Kidney epithelial cell (primary cell): ENCODE results near the gene RTP5. TPM values are rescaled to one million over a fixed set of nuclear protein-coding genes. Genes with fewer than 3 reads are reported as not detected.

ENCODE experiments used
- DNase-seq: peaks from one replicate; pipeline ENCODE4 v3.0.0-alpha.2; 2010; ENCODE audit warnings: low read depth
- H3K27me3 ChIP-seq: 2 replicates; pipeline ENCODE4 v1.6.0; 2011; ENCODE audit warnings: low read length; ENCODE audit not compliant: control insufficient read depth, insufficient read depth
- H3K36me3 ChIP-seq: 2 replicates; pipeline ENCODE4 v1.5.1; 2011; ENCODE audit warnings: low read length; ENCODE audit not compliant: control insufficient read depth, insufficient read depth
- H3K4me3 ChIP-seq: 2 replicates; pipeline ENCODE4 v1.5.1; 2011; ENCODE audit warnings: low read depth, mild to moderate bottlenecking, control low read depth, low read length
- total RNA-seq: library from RNA; depleted of rRNA; stranded (reverse); fragments of >200 nt; gene quantifications from 2 replicates; pipeline ENCODE4 v1.2.3, GENCODE V29; 2015
- TF ChIP-seq, protein P1 (sequence below): IDR thresholded peaks from 2 replicates; pipeline ENCODE4 v1.5.1; 2011; ENCODE audit warnings: mild to moderate bottlenecking, moderate library complexity, low read length, control low read depth, inconsistent platforms; ENCODE audit not compliant: insufficient read depth, poor library complexity, severe bottlenecking

Gene RTP5
- total RNA-seq, 1 donor from 2014 or later = not detected

GRCh38 chr2:241857041-241857541, 12.4 kb upstream of the RTP5 start:
- Histone ChIP-seq H3K36me3 (no peaks in the 10 kb centered on the region), H3K4me3 (no peak overlapping the region), H3K27me3 (peaks cover 31% of the 10 kb centered on the region)
- DNase-seq = no peak
- TF ChIP-seq, protein P1, sequence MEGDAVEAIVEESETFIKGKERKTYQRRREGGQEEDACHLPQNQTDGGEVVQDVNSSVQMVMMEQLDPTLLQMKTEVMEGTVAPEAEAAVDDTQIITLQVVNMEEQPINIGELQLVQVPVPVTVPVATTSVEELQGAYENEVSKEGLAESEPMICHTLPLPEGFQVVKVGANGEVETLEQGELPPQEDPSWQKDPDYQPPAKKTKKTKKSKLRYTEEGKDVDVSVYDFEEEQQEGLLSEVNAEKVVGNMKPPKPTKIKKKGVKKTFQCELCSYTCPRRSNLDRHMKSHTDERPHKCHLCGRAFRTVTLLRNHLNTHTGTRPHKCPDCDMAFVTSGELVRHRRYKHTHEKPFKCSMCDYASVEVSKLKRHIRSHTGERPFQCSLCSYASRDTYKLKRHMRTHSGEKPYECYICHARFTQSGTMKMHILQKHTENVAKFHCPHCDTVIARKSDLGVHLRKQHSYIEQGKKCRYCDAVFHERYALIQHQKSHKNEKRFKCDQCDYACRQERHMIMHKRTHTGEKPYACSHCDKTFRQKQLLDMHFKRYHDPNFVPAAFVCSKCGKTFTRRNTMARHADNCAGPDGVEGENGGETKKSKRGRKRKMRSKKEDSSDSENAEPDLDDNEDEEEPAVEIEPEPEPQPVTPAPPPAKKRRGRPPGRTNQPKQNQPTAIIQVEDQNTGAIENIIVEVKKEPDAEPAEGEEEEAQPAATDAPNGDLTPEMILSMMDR = no peak

DNA sequence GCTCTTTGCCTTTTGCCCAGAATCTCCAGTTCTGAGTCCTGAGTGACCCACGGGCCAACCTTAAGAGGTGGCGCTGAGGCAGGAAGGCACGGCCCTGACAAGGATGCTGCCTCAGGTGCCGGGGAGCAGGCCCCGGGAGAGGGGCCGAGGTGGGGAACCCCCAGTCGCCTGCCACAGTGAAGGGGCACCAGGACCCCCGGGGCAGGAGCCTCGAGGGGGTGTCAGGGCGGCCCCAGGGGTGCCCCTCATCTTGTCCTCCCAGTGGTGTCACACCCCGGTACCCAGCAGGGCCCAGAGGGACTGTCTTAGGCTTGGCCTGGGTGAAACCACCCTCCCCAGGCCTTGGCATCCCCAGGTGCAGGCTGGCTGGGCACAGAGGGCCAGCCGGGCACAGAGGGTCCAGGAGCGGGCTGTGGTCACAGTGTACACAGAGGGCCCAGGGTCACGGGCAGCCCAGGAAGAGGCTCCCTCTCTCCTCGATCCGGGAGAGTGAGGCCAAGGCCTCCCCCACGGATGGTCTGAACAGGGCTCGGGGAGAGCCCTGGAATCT, 11.9 kb upstream of the RTP5 start:
- Histone ChIP-seq H3K4me3 (no peak overlapping the region), H3K36me3 (no peaks in the 10 kb centered on the region), H3K27me3 (peaks cover 31% of the 10 kb centered on the region)
- DNase-seq = no peak
- TF ChIP-seq, protein P1 = no peak

DNA sequence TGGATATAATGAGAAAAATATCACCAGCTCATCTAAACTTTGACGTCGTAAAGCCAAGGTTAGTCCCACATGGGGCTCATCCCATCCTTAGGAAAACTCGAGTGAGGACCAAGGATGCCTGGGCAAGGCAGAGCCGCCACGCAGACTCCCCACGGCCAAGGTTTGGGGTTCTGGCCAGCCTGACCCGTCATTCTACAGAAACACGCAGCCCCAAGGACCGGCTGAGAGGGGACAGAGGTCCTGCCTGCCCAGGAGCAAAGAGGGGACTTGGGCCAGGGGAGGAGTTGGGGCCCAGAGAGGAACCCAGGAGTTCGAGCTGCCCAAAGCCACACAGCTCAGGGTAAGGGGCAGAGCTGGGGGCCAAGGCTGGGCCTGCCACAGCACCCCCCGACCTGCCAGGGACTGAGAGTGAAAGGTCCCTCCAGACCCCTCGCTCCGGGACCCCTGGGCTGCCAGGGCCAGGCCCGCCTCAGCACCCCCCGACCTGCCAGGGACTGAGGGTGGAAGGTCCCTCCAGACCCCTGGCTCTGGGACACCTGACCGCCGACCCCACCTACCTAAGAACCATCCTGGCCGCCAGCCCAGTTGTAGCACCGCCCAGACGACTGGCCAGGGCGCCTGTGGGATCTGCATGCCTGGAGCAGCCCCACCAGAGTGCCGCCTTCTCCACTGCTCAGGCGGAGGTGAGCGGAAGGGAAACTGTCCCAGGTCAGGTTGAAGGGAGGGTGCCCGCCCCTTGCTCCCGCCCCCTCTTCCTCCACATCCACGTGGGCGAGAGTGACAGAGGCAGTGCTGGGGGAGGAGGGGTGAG, 11.1 kb upstream of the RTP5 start, which contains the start of gene PDCD1:
Gene PDCD1, minus strand, starts transcription at position 689 of the 811 bp plus-strand sequence. Its CDS starts 56 bp downstream, at position 633.
- DNase-seq = no peak
- no peak within 1 kb of the TSS for H3K4me3 ChIP-seq
- H3K36me3 ChIP-seq = no peaks in the 10 kb centered on the region
- peaks cover 36% of the 10 kb centered on the region for H3K27me3 ChIP-seq
- TF ChIP-seq, protein P1 = no peak

DNA sequence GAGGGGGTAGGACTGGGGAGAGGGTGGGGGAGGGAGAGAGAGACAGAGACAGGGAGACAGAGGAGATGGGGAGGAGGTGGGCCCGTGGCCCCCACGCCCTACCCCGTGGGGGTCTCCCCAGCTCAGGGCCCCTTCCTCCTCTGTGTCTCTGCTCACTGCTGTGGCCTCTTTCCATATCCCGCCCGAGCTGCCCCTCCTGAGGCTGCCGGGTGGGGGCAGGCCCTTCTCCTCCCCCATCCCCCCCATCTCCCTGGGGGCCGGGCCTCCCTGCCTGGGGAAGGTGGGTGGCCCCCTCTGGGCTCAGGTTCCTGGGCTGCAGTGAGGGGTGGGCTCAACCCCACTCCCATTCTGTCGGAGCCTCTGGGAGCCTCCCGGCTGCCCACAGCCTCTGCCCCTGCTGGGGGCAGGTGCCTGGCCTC, 10.5 kb upstream of the RTP5 start:
- Histone ChIP-seq H3K36me3 (no peaks in the 10 kb centered on the region), H3K27me3 (peaks cover 39% of the 10 kb centered on the region), H3K4me3 (no peak overlapping the region)
- DNase-seq = no peak
- TF ChIP-seq, protein P1 = no peak

DNA sequence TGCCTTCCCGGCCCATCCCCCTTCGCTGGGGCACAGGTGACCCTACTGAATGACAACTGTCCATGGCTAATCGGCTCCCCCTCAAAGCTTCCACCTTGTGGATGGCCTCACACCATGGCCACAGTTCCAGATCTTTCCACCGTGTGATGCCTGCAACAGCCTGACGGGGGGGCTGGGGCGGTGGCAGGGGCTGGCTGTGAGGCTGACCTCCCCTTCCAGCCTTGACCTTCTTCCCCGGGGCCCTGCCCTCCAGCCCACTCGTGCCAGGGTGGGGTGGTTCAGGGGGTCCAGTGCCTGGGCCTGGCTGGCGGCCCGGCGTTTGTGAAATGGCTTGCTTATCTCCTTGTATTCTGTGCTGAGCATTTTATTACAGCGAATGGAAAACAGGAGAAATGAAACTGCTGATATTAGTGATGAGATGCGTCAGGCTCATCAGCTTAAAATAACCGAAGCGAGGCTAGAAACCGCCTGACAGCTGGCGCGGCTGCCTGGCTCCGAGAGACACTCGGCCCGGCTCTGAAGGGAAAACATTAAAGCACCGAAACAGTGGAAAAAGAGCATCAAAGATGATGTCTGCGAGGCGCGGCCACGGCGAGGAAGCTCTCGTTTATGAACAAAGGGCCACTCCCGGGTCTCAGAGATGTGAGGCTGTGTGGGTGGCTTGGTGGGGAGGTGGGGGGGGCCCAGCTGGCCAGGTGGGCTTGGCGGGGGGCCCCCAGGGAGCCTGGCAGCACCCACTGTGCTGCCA, 9.9 kb upstream of the RTP5 start:
- TF ChIP-seq, protein P1 = no peak
- H3K4me3 ChIP-seq = no peak overlapping the region
- no peaks in the 10 kb centered on the region for H3K36me3 ChIP-seq
- DNase-seq = no peak
- peaks cover 41% of the 10 kb centered on the region for H3K27me3 ChIP-seq
